GM12891 (cell line): ENCODE measurements around the gene HACD2.

Experiments
- DNase-seq: peaks from one replicate; pipeline ENCODE4 v3.0.0; 2011; ENCODE audit warnings: low spot score; ENCODE audit not compliant: insufficient read length
- FAIRE-seq: peaks from 2 replicates; lab custom pipeline; 2011; peaks lifted over from hg19 to GRCh38; lab: Jason Lieb, UNC
- POLR2A ChIP-seq: IDR thresholded peaks from 2 replicates; pipeline ENCODE4 v1.6.1; 2011; ENCODE audit warnings: low read depth, low read length, control low read depth
- POU2F2 ChIP-seq: IDR thresholded peaks from 2 replicates; pipeline ENCODE4 v1.6.1; 2011; ENCODE audit warnings: low read depth, mild to moderate bottlenecking, control low read depth, low read length, moderate library complexity
- SPI1 ChIP-seq: IDR thresholded peaks from 2 replicates; pipeline ENCODE4 v1.6.1; 2011; ENCODE audit warnings: low read depth, low read length, control low read depth
- TAF1 ChIP-seq: IDR thresholded peaks from 2 replicates; pipeline ENCODE4 v1.6.1; 2011; ENCODE audit warnings: low read depth, low read length, control low read depth

HACD2 gene

DNA sequence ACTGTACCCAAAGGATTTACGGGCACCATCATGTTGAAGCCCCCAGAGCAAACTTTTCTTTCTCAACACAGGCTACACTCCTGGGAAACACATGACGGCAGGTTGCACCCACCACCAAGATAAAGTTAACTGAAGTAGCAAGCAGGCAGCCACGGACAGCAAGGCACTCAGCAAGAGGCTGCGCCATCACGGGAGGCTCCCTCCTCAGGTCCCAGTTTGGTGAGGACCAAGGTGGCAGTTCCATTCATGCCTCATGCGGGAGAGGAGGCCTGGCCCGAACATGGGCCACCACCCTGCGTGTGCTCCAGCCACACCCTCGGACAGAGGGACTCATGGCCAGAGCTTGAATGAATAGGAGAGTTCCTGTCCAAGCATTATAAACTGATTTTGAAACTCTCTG is 142.7 kb downstream of the HACD2 start:
- no peak for FAIRE-seq
- no peak for DNase-seq
- TF ChIP-seq SPI1 (no peak), POLR2A (no peak), TAF1 (no peak), POU2F2 (no peak)
